D721Med (cell line): ENCODE measurements around the gene GZMM.
"Not testable (repeated sequence)": the region's sequence is repeated elsewhere in the genome, so short reads cannot be mapped to it uniquely, and the experiment has no call there.

Experiments used
- DNase-seq: peaks from one replicate; pipeline ENCODE4 v3.0.0; 2011; ENCODE audit warnings: low spot score; ENCODE audit not compliant: insufficient read length
- FAIRE-seq: peaks from 2 replicates; lab custom pipeline; 2011; peaks lifted over from hg19 to GRCh38; lab: Jason Lieb, UNC
- TF ChIP-seq, protein P1 (sequence below): IDR thresholded peaks from 2 replicates; pipeline ENCODE4 v1.5.1; 2012; ENCODE audit warnings: mild to moderate bottlenecking, control low read depth; ENCODE audit not compliant: insufficient read depth; ENCODE audit errors: missing control alignments

GZMM gene

GRCh38 chr19:583198-583967, 39.5 kb downstream of the GZMM start:
- FAIRE-seq (no peak), DNase-seq (no peak)
- TF ChIP-seq, protein P1, sequence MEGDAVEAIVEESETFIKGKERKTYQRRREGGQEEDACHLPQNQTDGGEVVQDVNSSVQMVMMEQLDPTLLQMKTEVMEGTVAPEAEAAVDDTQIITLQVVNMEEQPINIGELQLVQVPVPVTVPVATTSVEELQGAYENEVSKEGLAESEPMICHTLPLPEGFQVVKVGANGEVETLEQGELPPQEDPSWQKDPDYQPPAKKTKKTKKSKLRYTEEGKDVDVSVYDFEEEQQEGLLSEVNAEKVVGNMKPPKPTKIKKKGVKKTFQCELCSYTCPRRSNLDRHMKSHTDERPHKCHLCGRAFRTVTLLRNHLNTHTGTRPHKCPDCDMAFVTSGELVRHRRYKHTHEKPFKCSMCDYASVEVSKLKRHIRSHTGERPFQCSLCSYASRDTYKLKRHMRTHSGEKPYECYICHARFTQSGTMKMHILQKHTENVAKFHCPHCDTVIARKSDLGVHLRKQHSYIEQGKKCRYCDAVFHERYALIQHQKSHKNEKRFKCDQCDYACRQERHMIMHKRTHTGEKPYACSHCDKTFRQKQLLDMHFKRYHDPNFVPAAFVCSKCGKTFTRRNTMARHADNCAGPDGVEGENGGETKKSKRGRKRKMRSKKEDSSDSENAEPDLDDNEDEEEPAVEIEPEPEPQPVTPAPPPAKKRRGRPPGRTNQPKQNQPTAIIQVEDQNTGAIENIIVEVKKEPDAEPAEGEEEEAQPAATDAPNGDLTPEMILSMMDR: no peak

DNA sequence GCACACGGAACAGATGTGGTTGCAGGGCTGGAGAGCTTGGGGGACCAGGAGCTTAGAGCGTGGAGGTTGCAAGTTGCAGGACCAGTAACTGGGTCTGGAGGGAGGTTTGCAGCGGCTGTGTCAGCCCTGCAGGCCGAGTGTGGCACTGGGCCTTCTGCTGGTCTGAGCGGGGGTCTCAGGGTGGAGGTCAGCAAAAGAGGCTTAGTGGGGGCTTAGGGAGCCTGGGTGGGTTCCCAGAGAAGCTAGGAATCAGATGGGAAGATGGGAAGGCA, 40.1 kb downstream of the GZMM start:
- FAIRE-seq (no peak), DNase-seq (no peak)
- TF ChIP-seq, protein P1: no peak

DNA sequence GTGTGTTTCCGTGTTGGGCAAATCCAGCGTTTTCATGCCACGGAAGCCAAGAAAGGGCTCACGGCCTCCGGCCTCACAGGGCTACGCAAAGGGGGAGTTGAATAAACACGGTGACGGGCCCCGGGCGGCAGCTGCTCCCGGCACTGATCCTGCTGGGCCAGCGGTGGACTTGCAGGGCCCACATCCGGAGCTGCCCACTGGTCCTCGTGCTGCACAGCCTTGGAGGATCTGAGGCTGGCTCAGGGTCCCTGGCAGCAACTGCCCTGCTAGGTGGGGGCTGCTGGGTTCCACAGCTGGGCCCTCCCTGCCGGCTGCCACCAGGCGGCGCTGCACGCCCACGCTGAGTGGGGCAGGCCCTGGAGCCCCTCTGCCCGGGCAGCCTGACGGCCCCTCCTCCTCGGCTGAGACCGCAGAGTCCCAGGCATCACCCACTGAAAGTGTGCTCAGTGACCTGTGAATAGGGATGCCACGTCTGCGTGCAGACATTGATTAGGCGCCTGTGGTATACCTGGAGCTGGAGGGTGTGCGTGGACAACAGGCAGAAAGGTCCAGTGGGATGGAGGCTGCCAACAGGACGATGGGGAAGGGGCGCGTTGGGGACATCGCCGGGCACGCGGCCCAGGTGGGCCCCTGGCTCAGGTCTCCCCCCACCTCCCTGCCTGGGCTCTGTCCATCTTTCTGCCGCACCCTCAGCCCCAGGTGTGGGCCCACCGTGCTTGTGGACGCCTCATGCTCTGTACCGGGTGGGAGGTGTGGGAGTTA, 40.6 kb downstream of the GZMM start:
- no peak for FAIRE-seq
- TF ChIP-seq, protein P1: peak; percentile 75
- DNase-seq: peak; percentile 92

GRCh38 chr19:585146-585545, 41.3 kb downstream of the GZMM start:
- not testable (repeated sequence) for FAIRE-seq, DNase-seq

DNA sequence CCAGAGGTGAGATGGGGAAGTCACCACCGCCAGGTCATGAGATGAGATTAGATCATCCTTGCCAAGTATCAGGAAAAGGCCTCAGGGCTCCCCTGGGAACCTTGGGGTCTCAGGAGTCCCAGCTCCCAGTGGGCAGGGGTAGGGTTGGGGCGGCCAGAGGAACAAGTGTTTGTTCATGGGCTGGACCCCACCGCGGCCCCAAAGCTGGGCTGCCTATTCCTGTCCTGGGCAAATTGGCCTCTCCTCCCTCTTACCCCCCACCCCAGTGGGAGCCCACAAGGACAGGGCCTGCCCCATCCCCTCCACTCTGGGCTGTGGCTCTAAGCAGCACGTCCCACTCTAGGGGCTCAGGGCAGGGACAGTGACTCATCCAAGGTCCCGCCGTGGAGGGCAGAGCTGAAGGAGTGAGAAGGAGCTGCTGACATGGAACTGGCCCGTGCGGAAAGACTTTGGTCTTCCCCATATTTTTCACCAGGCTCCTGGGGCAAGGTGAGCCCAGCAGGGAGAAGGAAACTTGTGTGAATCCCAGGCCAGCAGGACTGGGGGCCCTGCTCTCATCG, 41.8 kb downstream of the GZMM start:
- DNase-seq (no peak), FAIRE-seq (no peak)
- TF ChIP-seq, protein P1: no peak

GRCh38 chr19:588093-588740, 44.4 kb downstream of the GZMM start:
- FAIRE-seq: no peak
- peak; percentile 61 for DNase-seq
- TF ChIP-seq, protein P1: peak; percentile 53
